Gastroesophageal sphincter (tissue), 3 donors: Measurements from ENCODE around the gene WFDC1.

Source experiments
- POLR2A ChIP-seq, 2 donors: fragments of 450-650 bp; IDR thresholded peaks; one replicate each; pipeline ENCODE4 v1.6.1; 2017; ENCODE audit warnings: antibody characterized with exemption in 2 of 2, mild to moderate bottlenecking in 2 of 2, moderate library complexity in 1 of 2
- POLR2AphosphoS5 ChIP-seq: sonication (generic); formaldehyde crosslinking; IDR thresholded peaks from one replicate; pipeline ENCODE4 v1.6.1; 2017; ENCODE audit warnings: antibody characterized with exemption
- TF ChIP-seq, protein P1 (sequence below), 4 experiments: fragments of 200-600 bp in 2 of 4; fragments of 450-650 bp in 2 of 4; sonication (generic) in 1 of 4; IDR thresholded peaks; one replicate each; pipeline ENCODE4 v1.5.1; 2017 to 2019; ENCODE audit warnings: antibody characterized with exemption in 4 of 4, mild to moderate bottlenecking in 2 of 4, moderate library complexity in 2 of 4

DNA sequence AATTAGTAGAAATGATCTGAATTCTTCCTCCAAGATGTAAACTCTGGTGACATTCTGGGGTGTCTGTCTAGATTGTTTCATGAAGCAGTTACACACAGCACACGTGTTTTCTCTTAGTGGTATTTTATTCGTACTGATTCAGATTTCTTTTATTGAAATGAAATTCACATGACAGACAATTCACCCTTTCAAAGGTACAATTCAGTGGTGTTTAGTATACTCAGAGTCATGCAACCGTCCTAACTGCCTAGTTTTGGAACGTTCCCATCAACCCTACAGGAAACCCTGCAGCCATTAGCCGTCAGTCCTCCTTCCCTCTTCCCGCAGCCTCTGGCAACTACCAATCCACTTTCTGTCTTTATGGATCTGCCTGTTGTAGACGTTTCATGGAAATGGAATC is 8.8 kb downstream of the WFDC1 start:
- TF ChIP-seq, protein P1, sequence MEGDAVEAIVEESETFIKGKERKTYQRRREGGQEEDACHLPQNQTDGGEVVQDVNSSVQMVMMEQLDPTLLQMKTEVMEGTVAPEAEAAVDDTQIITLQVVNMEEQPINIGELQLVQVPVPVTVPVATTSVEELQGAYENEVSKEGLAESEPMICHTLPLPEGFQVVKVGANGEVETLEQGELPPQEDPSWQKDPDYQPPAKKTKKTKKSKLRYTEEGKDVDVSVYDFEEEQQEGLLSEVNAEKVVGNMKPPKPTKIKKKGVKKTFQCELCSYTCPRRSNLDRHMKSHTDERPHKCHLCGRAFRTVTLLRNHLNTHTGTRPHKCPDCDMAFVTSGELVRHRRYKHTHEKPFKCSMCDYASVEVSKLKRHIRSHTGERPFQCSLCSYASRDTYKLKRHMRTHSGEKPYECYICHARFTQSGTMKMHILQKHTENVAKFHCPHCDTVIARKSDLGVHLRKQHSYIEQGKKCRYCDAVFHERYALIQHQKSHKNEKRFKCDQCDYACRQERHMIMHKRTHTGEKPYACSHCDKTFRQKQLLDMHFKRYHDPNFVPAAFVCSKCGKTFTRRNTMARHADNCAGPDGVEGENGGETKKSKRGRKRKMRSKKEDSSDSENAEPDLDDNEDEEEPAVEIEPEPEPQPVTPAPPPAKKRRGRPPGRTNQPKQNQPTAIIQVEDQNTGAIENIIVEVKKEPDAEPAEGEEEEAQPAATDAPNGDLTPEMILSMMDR (IDR thresholded peaks at IDR 0.05), result no peak
- TF ChIP-seq POLR2A (IDR thresholded peaks at IDR 0.05) (no peak), POLR2AphosphoS5 (no peak)
